K562 treated with DMSO at 1 percent for 48 hours (cell line): ENCODE measurements around the gene CCL11. TPM values are rescaled to one million over a fixed set of nuclear protein-coding genes. Genes with fewer than 3 reads are reported as not detected.

Experiments used
- total RNA-seq: library from RNA; unstranded; fragments of 300-600 nt; gene quantifications from 2 replicates; pipeline ENCODE4 v1.2.3, GENCODE V29; 2022; ENCODE audit warnings: low replicate concordance; ENCODE audit errors: extremely low read depth

Gene CCL11
- total RNA-seq: not detected in 2 replicates

DNA sequence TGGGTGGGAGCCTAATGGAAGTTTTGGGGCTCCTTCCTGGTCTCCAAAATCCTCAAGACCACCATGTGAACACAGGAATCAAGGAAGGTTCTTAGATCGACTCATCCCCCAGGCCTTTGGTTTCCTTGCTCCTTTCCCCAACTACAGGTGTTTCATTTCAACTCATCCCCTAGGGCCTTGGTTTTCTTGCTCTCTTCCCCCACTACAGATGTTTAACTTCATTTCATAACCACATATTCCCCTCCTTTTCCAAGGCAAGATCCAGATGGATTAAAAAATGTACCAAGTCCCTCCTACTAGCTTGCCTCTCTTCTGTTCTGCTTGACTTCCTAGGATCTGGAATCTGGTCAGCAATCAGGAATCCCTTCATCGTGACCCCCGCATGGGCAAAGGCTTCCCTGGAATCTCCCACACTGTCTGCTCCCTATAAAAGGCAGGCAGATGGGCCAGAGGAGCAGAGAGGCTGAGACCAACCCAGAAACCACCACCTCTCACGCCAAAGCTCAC, at the start of gene CCL11:
TSS of gene CCL11 (plus strand) at position 457 of the 507 bp plus-strand sequence. CDS start 67 bp downstream, outside the sequence.

GRCh38 chr17:34254651-34255380, 30.7 kb upstream of the CCL11 start, which contains the start of gene CCL2:
Gene CCL2, plus strand, starts transcription at chr17:34255285. Its CDS starts 65 bp downstream, at chr17:34255350.

GRCh38 chr17:34269969-34270368, 15.6 kb upstream of the CCL11 start, which contains the start of gene CCL7:
Gene CCL7, plus strand, starts transcription at chr17:34270221. Its CDS starts 70 bp downstream, at chr17:34270291.

GRCh38 chr17:34319039-34319483, 33.5 kb downstream of the CCL11 start, which contains the start of gene CCL8:
Gene CCL8, plus strand, starts transcription at chr17:34319435. Its CDS starts 67 bp downstream, at chr17:34319502.

Other genes starting within 250 kb of the CCL11 start
- not detected in 2 replicates for gene CCL2, start 30.5 kb upstream of the CCL11 start, total RNA-seq
- gene CCL7, start 15.5 kb upstream of the CCL11 start, total RNA-seq: not detected in 2 replicates
- not detected in 2 replicates for gene CCL8, start 33.7 kb downstream of the CCL11 start, total RNA-seq
- gene CCL13, start 70.7 kb downstream of the CCL11 start, total RNA-seq: not detected in 2 replicates
- gene CCL1, start 77.5 kb downstream of the CCL11 start, total RNA-seq: not detected in 2 replicates